Immature natural killer cell (primary cell): ENCODE data around the gene EIF4G3. TPM values are rescaled to one million over a fixed set of nuclear protein-coding genes. Genes with fewer than 3 reads are reported as not detected.

Experiments
- DNase-seq, 3 donors: peaks; one replicate each; pipeline ENCODE4 v3.0.0; 2022; ENCODE audit warnings: mixed read lengths in 1 of 3
- H3K27ac Mint-ChIP-seq, 6 donors: one replicate each; pipeline ENCODE4 v1.8.0; 2020; ENCODE audit warnings: mixed read lengths in 6 of 6, mild to moderate bottlenecking in 5 of 6, inconsistent platforms in 4 of 6, moderate library complexity in 3 of 6
- H3K27me3 Mint-ChIP-seq, 3 donors: one replicate each; pipeline ENCODE4 v1.8.0; 2020 to 2021; ENCODE audit warnings: low read depth in 3 of 3, mild to moderate bottlenecking in 3 of 3, mixed read lengths in 3 of 3, moderate library complexity in 3 of 3, inconsistent platforms in 1 of 3
- H3K36me3 Mint-ChIP-seq, 3 donors: one replicate each; pipeline ENCODE4 v1.8.0; 2020; ENCODE audit warnings: mixed read lengths in 3 of 3, inconsistent platforms in 2 of 3, mild to moderate bottlenecking in 2 of 3
- H3K4me1 Mint-ChIP-seq, 2 donors: one replicate each; pipeline ENCODE4 v1.8.0; 2020; ENCODE audit warnings: inconsistent platforms in 2 of 2, mild to moderate bottlenecking in 2 of 2, mixed read lengths in 2 of 2, moderate library complexity in 1 of 2
- H3K4me3 Mint-ChIP-seq, 5 donors: one replicate each; pipeline ENCODE4 v1.8.0; 2020; ENCODE audit warnings: mild to moderate bottlenecking in 5 of 5, mixed read lengths in 5 of 5, inconsistent platforms in 3 of 5, moderate library complexity in 3 of 5
- H3K9me3 Mint-ChIP-seq, 6 donors: one replicate each; pipeline ENCODE4 v1.8.0; 2020; ENCODE audit warnings: mild to moderate bottlenecking in 6 of 6, mixed read lengths in 6 of 6, inconsistent platforms in 4 of 6, moderate library complexity in 3 of 6
- polyA plus RNA-seq, 3 donors: library from polyadenylated mRNA; unstranded; fragments of 300-500 nt; fragmentation: Illumina TruSeq; gene quantifications; one replicate each; pipeline ENCODE4 v1.2.3, GENCODE V29; 2021

The EIF4G3 gene
- polyA plus RNA-seq, 3 donors from 2014 or later: 7.4 to 21.6 (median 17.9) TPM

GRCh38 chr1:21129407-21129806, 47.3 kb downstream of the EIF4G3 start:
- peaks cover 0 to 26% of the 10 kb centered on the region in 2 donors for H3K4me1 Mint-ChIP-seq
- H3K27me3 Mint-ChIP-seq: no peaks in the 10 kb centered on the region
- peak overlapping the region in 4 of 6 donors; percentile 2 to 67 (median 55) for H3K27ac Mint-ChIP-seq
- no peak overlapping the region for H3K4me3 Mint-ChIP-seq
- no peaks in the 10 kb centered on the region for H3K9me3 Mint-ChIP-seq
- no peak for DNase-seq
- H3K36me3 Mint-ChIP-seq: peaks cover 0 to 10% (median 9%) of the 10 kb centered on the region in 3 donors

- H3K36me3 Mint-ChIP-seq: peaks cover 3 to 15% (median 8%) of the 10 kb centered on the region in 3 donors
- H3K4me3 Mint-ChIP-seq: no peak overlapping the region
- DNase-seq: no peak
- peaks cover 0 to 1% (median 0%) of the 10 kb centered on the region in 3 donors for H3K27me3 Mint-ChIP-seq
- H3K27ac Mint-ChIP-seq: no peak overlapping the region
- H3K9me3 Mint-ChIP-seq: no peaks in the 10 kb centered on the region
- peaks cover 0 to 39% of the 10 kb centered on the region in 2 donors for H3K4me1 Mint-ChIP-seq
Observed at GRCh38 chr1:21126324-21126723, 50.4 kb downstream of the EIF4G3 start.

DNA sequence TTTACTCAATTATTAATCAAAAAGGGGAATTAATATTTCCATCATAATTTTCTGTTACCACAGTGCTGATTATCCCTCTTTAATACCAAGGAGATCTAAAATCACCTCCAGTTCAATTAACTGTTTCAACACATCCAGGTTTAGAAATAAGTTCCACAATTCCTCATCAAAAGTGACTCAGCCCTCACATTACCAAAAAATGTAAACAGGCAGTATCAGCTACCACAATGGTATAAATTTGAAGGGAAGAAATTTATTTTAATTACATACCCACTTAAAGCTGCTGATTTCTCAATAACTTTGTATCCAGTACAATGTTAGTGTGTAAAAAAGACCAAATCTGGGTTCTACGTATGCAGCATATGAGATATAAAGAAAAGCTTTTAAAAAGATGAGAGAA, 51.9 kb downstream of the EIF4G3 start:
- Mint-ChIP-seq H3K4me3 (no peak overlapping the region), H3K27me3 (peaks cover 0 to 1% (median 0%) of the 10 kb centered on the region in 3 donors), H3K9me3 (no peaks in the 10 kb centered on the region), H3K4me1 (peaks cover 0 to 29% of the 10 kb centered on the region in 2 donors), H3K27ac (no peak overlapping the region), H3K36me3 (peaks cover 0 to 13% (median 3%) of the 10 kb centered on the region in 3 donors)
- no peak for DNase-seq

- DNase-seq: no peak
- Mint-ChIP-seq H3K4me1 (peaks cover 0 to 22% of the 10 kb centered on the region in 2 donors), H3K9me3 (no peaks in the 10 kb centered on the region), H3K4me3 (no peak overlapping the region), H3K27ac (peak overlapping the region in 4 of 6 donors; percentile 37 to 76 (median 59)), H3K36me3 (peaks cover 0 to 13% (median 3%) of the 10 kb centered on the region in 3 donors), H3K27me3 (peaks cover 0 to 3% (median 0%) of the 10 kb centered on the region in 3 donors)
Observed at GRCh38 chr1:21123287-21123948, 53.3 kb downstream of the EIF4G3 start.

DNA sequence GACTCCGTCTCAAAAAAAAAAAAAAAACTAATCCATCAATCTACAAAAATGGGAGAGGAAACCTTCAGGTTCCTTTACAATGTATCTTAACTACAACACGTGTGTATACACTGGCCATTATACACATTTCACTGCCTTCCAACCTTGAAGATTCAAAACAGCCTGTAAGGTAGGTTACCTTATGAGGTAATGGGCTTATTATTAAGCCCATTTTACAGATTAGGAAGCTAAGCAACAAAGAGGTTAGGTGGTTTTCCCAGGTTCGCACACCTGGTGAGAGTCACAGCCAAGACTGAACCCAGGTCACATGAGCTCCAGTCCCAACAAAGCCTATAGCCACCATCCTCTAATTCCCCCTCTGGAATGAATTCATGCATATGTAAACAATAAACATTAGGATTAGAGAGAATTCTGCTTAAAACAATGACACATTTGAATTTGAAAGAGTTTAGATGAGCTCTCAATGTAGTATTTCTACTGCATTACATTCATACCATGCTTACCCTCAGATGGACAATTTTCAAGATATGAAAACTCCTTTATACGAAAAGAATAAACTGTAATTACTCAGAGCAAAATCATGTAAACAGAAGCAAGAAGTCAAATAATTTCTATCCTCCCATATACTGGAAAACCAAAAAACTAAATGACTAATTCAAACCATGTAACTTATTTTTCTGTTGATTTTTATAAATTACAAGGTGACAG, 54.8 kb downstream of the EIF4G3 start:
- DNase-seq: no peak
- Mint-ChIP-seq H3K9me3 (no peaks in the 10 kb centered on the region), H3K36me3 (peaks cover 0 to 9% (median 3%) of the 10 kb centered on the region in 3 donors), H3K4me1 (peaks cover 0 to 16% of the 10 kb centered on the region in 2 donors), H3K27me3 (peaks cover 0 to 3% (median 0%) of the 10 kb centered on the region in 3 donors), H3K27ac (peak overlapping the region in 2 of 6 donors; percentile 25 to 36), H3K4me3 (no peak overlapping the region)

GRCh38 chr1:21118167-21118566, 58.5 kb downstream of the EIF4G3 start:
- H3K9me3 Mint-ChIP-seq: no peaks in the 10 kb centered on the region
- no peak for DNase-seq
- H3K27ac Mint-ChIP-seq: no peak overlapping the region
- H3K4me3 Mint-ChIP-seq: no peak overlapping the region
- peaks cover 0 to 9% (median 3%) of the 10 kb centered on the region in 3 donors for H3K36me3 Mint-ChIP-seq
- peaks cover 1 to 9% of the 10 kb centered on the region in 2 donors for H3K4me1 Mint-ChIP-seq
- peaks cover 0 to 3% (median 0%) of the 10 kb centered on the region in 3 donors for H3K27me3 Mint-ChIP-seq

- H3K9me3 Mint-ChIP-seq: no peaks in the 10 kb centered on the region
- H3K4me1 Mint-ChIP-seq: peaks cover 1 to 5% of the 10 kb centered on the region in 2 donors
- peaks cover 0 to 9% (median 0%) of the 10 kb centered on the region in 3 donors for H3K36me3 Mint-ChIP-seq
- peaks cover 0 to 1% (median 0%) of the 10 kb centered on the region in 3 donors for H3K27me3 Mint-ChIP-seq
- DNase-seq: no peak
- no peak overlapping the region for H3K4me3 Mint-ChIP-seq
- no peak overlapping the region for H3K27ac Mint-ChIP-seq
Observed at GRCh38 chr1:21117597-21118001, 59.1 kb downstream of the EIF4G3 start.

DNA sequence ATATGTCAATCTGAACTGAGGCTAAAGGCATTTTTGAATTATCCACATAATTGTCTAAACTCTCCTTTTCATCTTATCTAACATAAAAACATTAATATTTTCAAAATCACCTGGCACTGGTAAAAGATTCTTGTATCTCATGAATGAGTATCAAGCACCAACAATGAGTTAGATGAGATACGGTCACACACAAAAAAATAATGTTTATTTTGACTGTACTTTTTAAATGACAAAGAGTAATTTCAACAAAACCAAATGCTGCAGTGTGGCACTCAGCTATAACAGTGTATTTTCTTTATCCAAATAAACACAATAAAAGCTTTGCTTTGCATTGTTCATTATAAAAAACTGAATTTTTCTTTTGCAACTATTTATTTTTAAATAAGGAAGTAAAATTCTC, 59.5 kb downstream of the EIF4G3 start:
- Mint-ChIP-seq H3K27me3 (peaks cover 0 to 1% (median 0%) of the 10 kb centered on the region in 3 donors), H3K9me3 (no peaks in the 10 kb centered on the region), H3K27ac (no peak overlapping the region), H3K4me3 (no peak overlapping the region), H3K4me1 (peaks cover 1 to 9% of the 10 kb centered on the region in 2 donors), H3K36me3 (peaks cover 0 to 8% (median 0%) of the 10 kb centered on the region in 3 donors)
- no peak for DNase-seq

GRCh38 chr1:21115098-21115760, 61.5 kb downstream of the EIF4G3 start:
- Mint-ChIP-seq H3K4me1 (peaks cover 3 to 17% of the 10 kb centered on the region in 2 donors), H3K27me3 (peaks cover 0 to 1% (median 0%) of the 10 kb centered on the region in 3 donors), H3K27ac (peak overlapping the region in 1 of 6 donors; percentile 1), H3K9me3 (no peaks in the 10 kb centered on the region), H3K4me3 (no peak overlapping the region), H3K36me3 (peaks cover 0 to 3% (median 0%) of the 10 kb centered on the region in 3 donors)
- DNase-seq: no peak

DNA sequence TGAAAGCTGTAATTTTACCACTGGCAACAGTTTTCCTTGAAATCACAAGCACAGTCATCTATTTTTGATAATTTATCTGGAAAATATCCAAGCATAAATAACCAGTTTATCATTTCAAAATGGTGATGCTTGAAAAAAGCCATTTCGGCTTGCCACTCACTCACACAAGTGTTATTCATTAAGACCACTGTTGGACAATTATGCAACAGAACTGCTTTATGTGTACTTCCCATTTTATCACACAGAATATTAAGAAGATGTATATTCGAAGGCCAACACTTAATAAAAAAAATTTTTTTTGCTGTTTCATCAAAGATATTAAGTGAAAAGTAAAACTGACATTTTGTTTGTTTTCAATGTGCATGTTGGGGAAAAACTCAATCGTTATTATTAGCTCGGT, 62.3 kb downstream of the EIF4G3 start:
- DNase-seq: no peak
- Mint-ChIP-seq H3K9me3 (no peaks in the 10 kb centered on the region), H3K27me3 (peaks cover 0 to 1% (median 0%) of the 10 kb centered on the region in 3 donors), H3K36me3 (no peaks in the 10 kb centered on the region), H3K27ac (no peak overlapping the region), H3K4me3 (no peak overlapping the region), H3K4me1 (peaks cover 3 to 17% of the 10 kb centered on the region in 2 donors)

DNA sequence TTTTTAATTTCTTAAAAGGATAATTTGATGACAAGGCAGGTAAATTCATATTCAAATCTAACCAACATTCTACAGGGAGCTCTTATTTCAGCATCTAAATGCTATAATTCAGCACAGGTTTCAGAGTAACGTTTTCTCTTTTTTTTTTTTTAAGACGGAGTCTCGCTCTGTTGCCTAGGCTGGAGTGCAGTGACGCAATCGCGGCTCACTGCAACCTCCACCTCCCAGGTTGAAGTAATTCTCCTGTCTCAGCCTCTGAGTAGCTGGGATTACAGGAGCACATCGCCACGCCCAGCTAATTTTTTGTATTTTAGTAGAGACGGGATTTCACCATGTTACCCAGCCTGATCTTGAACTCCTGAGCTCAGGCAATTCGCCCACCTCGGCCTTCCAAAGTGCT, 66.5 kb downstream of the EIF4G3 start:
- H3K36me3 Mint-ChIP-seq: no peaks in the 10 kb centered on the region
- peaks cover 6 to 23% of the 10 kb centered on the region in 2 donors for H3K4me1 Mint-ChIP-seq

GRCh38 chr1:21106709-21107108, 70.0 kb downstream of the EIF4G3 start:
- H3K27me3 Mint-ChIP-seq: no peaks in the 10 kb centered on the region
- peak overlapping the region in 1 of 6 donors; percentile 5 for H3K27ac Mint-ChIP-seq
- no peak overlapping the region for H3K4me3 Mint-ChIP-seq
- no peaks in the 10 kb centered on the region for H3K9me3 Mint-ChIP-seq
- DNase-seq: no peak
- peaks cover 8 to 13% (median 8%) of the 10 kb centered on the region in 3 donors for H3K36me3 Mint-ChIP-seq
- peaks cover 3 to 14% of the 10 kb centered on the region in 2 donors for H3K4me1 Mint-ChIP-seq

More for the DNA sequence above, 66.5 kb downstream of the EIF4G3 start:
- no peaks in the 10 kb centered on the region for H3K9me3 Mint-ChIP-seq
- H3K4me3 Mint-ChIP-seq: no peak overlapping the region
- no peaks in the 10 kb centered on the region for H3K27me3 Mint-ChIP-seq
- H3K27ac Mint-ChIP-seq: no peak overlapping the region
- no peak for DNase-seq

GRCh38 chr1:21106238-21106637, 70.5 kb downstream of the EIF4G3 start:
- H3K4me1 Mint-ChIP-seq: peaks cover 3 to 10% of the 10 kb centered on the region in 2 donors
- no peaks in the 10 kb centered on the region for H3K27me3 Mint-ChIP-seq
- H3K4me3 Mint-ChIP-seq: no peak overlapping the region
- peak overlapping the region in 1 of 6 donors; percentile 17 for H3K27ac Mint-ChIP-seq
- DNase-seq: no peak
- H3K9me3 Mint-ChIP-seq: no peaks in the 10 kb centered on the region
- H3K36me3 Mint-ChIP-seq: peaks cover 8 to 13% (median 8%) of the 10 kb centered on the region in 3 donors
